H9 (cell line): ENCODE measurements around the gene CDH23. TPM values are rescaled to one million over a fixed set of nuclear protein-coding genes. Genes with fewer than 3 reads are reported as not detected.

Source experiments
- DNase-seq: peaks from one replicate; pipeline ENCODE4 v3.0.0-alpha.2; 2017
- H2AFZ ChIP-seq: one replicate; pipeline ENCODE4 v1.6.1; 2013; ENCODE audit warnings: mild to moderate bottlenecking, low read length, control low read depth, moderate library complexity
- H2AK5ac ChIP-seq: 2 replicates; pipeline ENCODE4 v1.6.1; 2013; ENCODE audit warnings: low read length, control low read depth, mixed read lengths; ENCODE audit not compliant: insufficient read length
- H2BK120ac ChIP-seq: one replicate; pipeline ENCODE4 v1.6.1; 2013; ENCODE audit warnings: low read depth, mild to moderate bottlenecking, low read length, control low read depth, inconsistent platforms; ENCODE audit not compliant: poor library complexity, severe bottlenecking
- H2BK12ac ChIP-seq: 2 replicates; pipeline ENCODE4 v1.6.1; 2013; ENCODE audit warnings: low read length, control low read depth, mixed read lengths, low read depth; ENCODE audit not compliant: insufficient read length
- H2BK15ac ChIP-seq: 2 replicates; pipeline ENCODE4 v1.6.1; 2013; ENCODE audit warnings: low read depth, low read length, control low read depth
- H2BK20ac ChIP-seq: one replicate; pipeline ENCODE4 v1.6.1; 2013; ENCODE audit warnings: low read depth, mild to moderate bottlenecking, low read length, control low read depth, inconsistent platforms; ENCODE audit not compliant: poor library complexity, severe bottlenecking
- H2BK5ac ChIP-seq: 2 replicates; pipeline ENCODE4 v1.6.1; 2013; ENCODE audit warnings: low read length, control low read depth, mixed read lengths; ENCODE audit not compliant: insufficient read length
- H3K14ac ChIP-seq: 2 replicates; pipeline ENCODE4 v1.6.1; 2013; ENCODE audit warnings: low read length, control low read depth; ENCODE audit not compliant: insufficient read depth
- H3K18ac ChIP-seq: 2 replicates; pipeline ENCODE4 v1.6.1; 2013; ENCODE audit warnings: low read depth, mild to moderate bottlenecking, mixed read lengths, low read length, control low read depth; ENCODE audit not compliant: insufficient read length
- H3K23ac ChIP-seq: 2 replicates; pipeline ENCODE4 v1.6.1; 2013; ENCODE audit warnings: low read length, control low read depth, mixed read lengths, low read depth; ENCODE audit not compliant: insufficient read length
- H3K23me2 ChIP-seq: 2 replicates; pipeline ENCODE4 v1.6.1; 2013; ENCODE audit warnings: low read depth, mild to moderate bottlenecking, mixed read lengths, low read length, control low read depth; ENCODE audit not compliant: insufficient read length, poor library complexity, severe bottlenecking
- H3K27ac ChIP-seq: 2 replicates; pipeline ENCODE4 v1.5.1; 2013; ENCODE audit warnings: low read length, control low read depth, mixed read lengths, low read depth; ENCODE audit not compliant: insufficient read length
- H3K27me3 ChIP-seq: 2 replicates; pipeline ENCODE4 v1.6.1; 2013; ENCODE audit warnings: low read length, control low read depth, inconsistent platforms; ENCODE audit not compliant: insufficient read depth
- H3K4ac ChIP-seq: 2 replicates; pipeline ENCODE4 v1.6.1; 2013; ENCODE audit warnings: low read depth, mild to moderate bottlenecking, control low read depth, inconsistent platforms, low read length, moderate library complexity
- H3K4me1 ChIP-seq: 2 replicates; pipeline ENCODE4 v1.6.1; 2013; ENCODE audit warnings: low read length, control low read depth, inconsistent platforms; ENCODE audit not compliant: insufficient read depth
- H3K4me2 ChIP-seq: 2 replicates; pipeline ENCODE4 v1.6.1; 2013; ENCODE audit warnings: low read length, control low read depth, mixed read lengths; ENCODE audit not compliant: insufficient read length, insufficient read depth
- H3K56ac ChIP-seq: 2 replicates; pipeline ENCODE4 v1.6.1; 2013; ENCODE audit warnings: low read depth, mild to moderate bottlenecking, mixed read lengths, low read length, control low read depth; ENCODE audit not compliant: insufficient read length
- H3K79me1 ChIP-seq: 2 replicates; pipeline ENCODE4 v1.6.1; 2013; ENCODE audit warnings: low read depth, mild to moderate bottlenecking, moderate library complexity, low read length, control low read depth, inconsistent platforms; ENCODE audit not compliant: insufficient read depth, poor library complexity, severe bottlenecking
- H3K79me2 ChIP-seq: 2 replicates; pipeline ENCODE4 v1.6.1; 2013; ENCODE audit warnings: low read length, control low read depth, inconsistent platforms; ENCODE audit not compliant: insufficient read depth
- H3K9ac ChIP-seq: 2 replicates; pipeline ENCODE4 v1.6.1; 2013; ENCODE audit warnings: low read length, control low read depth, mixed read lengths; ENCODE audit not compliant: insufficient read length; ENCODE audit errors: extremely low read depth
- H3K9me3 ChIP-seq: one replicate; pipeline ENCODE4 v1.6.1; 2013; ENCODE audit warnings: low read depth, low read length, inconsistent platforms; ENCODE audit not compliant: control insufficient read depth
- H3T11ph ChIP-seq: one replicate; pipeline ENCODE4 v1.6.1; 2013; ENCODE audit warnings: mild to moderate bottlenecking, low read length, control low read depth, inconsistent platforms
- H4K20me1 ChIP-seq: one replicate; pipeline ENCODE4 v1.6.1; 2013; ENCODE audit not compliant: control insufficient read depth, insufficient read length, insufficient read depth
- H4K5ac ChIP-seq: 2 replicates; pipeline ENCODE4 v1.6.1; 2013; ENCODE audit warnings: low read depth, mild to moderate bottlenecking, mixed read lengths, low read length, control low read depth; ENCODE audit not compliant: insufficient read length
- H4K8ac ChIP-seq: replicated peaks from 2 replicates; pipeline ENCODE4 v1.6.1; 2013; ENCODE audit warnings: low read length, control low read depth, mixed read lengths, low read depth; ENCODE audit not compliant: insufficient read length
- H4K91ac ChIP-seq: 2 replicates; pipeline ENCODE4 v1.6.1; 2013; ENCODE audit warnings: low read depth, mild to moderate bottlenecking, moderate library complexity, mixed read lengths, low read length, control low read depth; ENCODE audit not compliant: insufficient read length
- H3K27ac Mint-ChIP-seq, 3 experiments: 2 replicates in 2 of 3; 3 replicates in 1 of 3; pipeline ENCODE4 v1.8.0; 2020 to 2021; ENCODE audit warnings: mixed read lengths in 3 of 3, mild to moderate bottlenecking in 1 of 3, moderate library complexity in 1 of 3
- H3K27me3 Mint-ChIP-seq: 2 replicates; pipeline ENCODE4 v1.8.0; 2021; ENCODE audit warnings: low read depth, mild to moderate bottlenecking, moderate library complexity, mixed read lengths
- H3K36me3 Mint-ChIP-seq, 3 experiments: 2 replicates in 2 of 3; 3 replicates in 1 of 3; pipeline ENCODE4 v1.8.0; 2020 to 2021; ENCODE audit warnings: low read depth in 3 of 3, mixed read lengths in 3 of 3; ENCODE audit not compliant: insufficient read depth in 1 of 3
- H3K4me1 Mint-ChIP-seq, 2 experiments: 2 replicates each; pipeline ENCODE4 v1.8.0; 2020; ENCODE audit warnings: mixed read lengths in 2 of 2
- H3K4me3 Mint-ChIP-seq, 2 experiments: 2 replicates in 1 of 2; 3 replicates in 1 of 2; pipeline ENCODE4 v1.8.0; 2020 to 2021; ENCODE audit warnings: mild to moderate bottlenecking in 2 of 2, mixed read lengths in 2 of 2, moderate library complexity in 1 of 2
- H3K9me3 Mint-ChIP-seq, 2 experiments: 2 replicates in 1 of 2; 3 replicates in 1 of 2; pipeline ENCODE4 v1.8.0; 2020; ENCODE audit warnings: mild to moderate bottlenecking in 2 of 2, mixed read lengths in 2 of 2, moderate library complexity in 1 of 2
- CTCF ChIP-seq: fragments of 200-600 bp; sonication (generic); conservative IDR thresholded peaks from 3 replicates; pipeline ENCODE4 v1.8.0; 2021; ENCODE audit warnings: antibody characterized with exemption, mild to moderate bottlenecking
- WGBS: extraction: QIAGEN DNeasy Blood & Tissue Kit; methylation state at CpG from one replicate; pipeline ENCODE4 v1.1.7; 2013; ENCODE audit warnings: missing lambda C conversion rate, low lambda C conversion rate, mixed read lengths; ENCODE audit not compliant: insufficient read length; ENCODE audit errors: extremely low coverage; 5-methylcytosine and 5-hydroxymethylcytosine counted together
- total RNA-seq: library from RNA; stranded (reverse); gene quantifications from 2 replicates; pipeline ENCODE4 v1.2.1, GENCODE V29; 2021

CDH23 gene
- total RNA-seq, 1 experiment from 2014 or later: 2.1 TPM

GRCh38 chr10:71482620-71483019 is 85.9 kb downstream of the CDH23 start:
- Histone ChIP-seq H3K9ac (no peak overlapping the region), H3K4me2 (no peak overlapping the region)
- H3K4me3 Mint-ChIP-seq: no peak overlapping the region

More at GRCh38 chr10:71482620-71483019, 85.9 kb downstream of the CDH23 start:
- H3K36me3 Mint-ChIP-seq: no peaks in the 10 kb centered on the region
- no peak overlapping the region for H3T11ph ChIP-seq
- no peak overlapping the region for H4K8ac ChIP-seq
- H2AFZ ChIP-seq: no peak overlapping the region
- no peaks in the 10 kb centered on the region for H3K79me1 ChIP-seq
- H2AK5ac ChIP-seq: no peak overlapping the region
- H3K9me3 Mint-ChIP-seq: no peaks in the 10 kb centered on the region
- peaks cover 4 to 5% of the 10 kb centered on the region in 2 experiments; a peak in 2 of 4 replicates for H3K4me1 Mint-ChIP-seq
- H3K27ac Mint-ChIP-seq: no peak overlapping the region
- H3K9me3 ChIP-seq: no peaks in the 10 kb centered on the region
- no peaks in the 10 kb centered on the region for H3K79me2 ChIP-seq
- WGBS: no CpG with 5 or more reads among the region's 6 CpGs
- no peaks in the 10 kb centered on the region for H4K20me1 ChIP-seq
- no peak overlapping the region for H3K14ac ChIP-seq
- no peak overlapping the region for H3K23ac ChIP-seq
- no peak overlapping the region for H2BK120ac ChIP-seq
- no peak overlapping the region for H4K5ac ChIP-seq
- H2BK15ac ChIP-seq: no peak overlapping the region
- H3K27me3 Mint-ChIP-seq: peaks cover 27% of the 10 kb centered on the region
- peaks cover under 1% of the 10 kb centered on the region for H3K23me2 ChIP-seq
- no peak overlapping the region for H4K91ac ChIP-seq
- H3K4me1 ChIP-seq: no peaks in the 10 kb centered on the region
- no peak for DNase-seq
- H2BK20ac ChIP-seq: no peak overlapping the region
- no peak overlapping the region for H3K18ac ChIP-seq
- H3K27me3 ChIP-seq: no peaks in the 10 kb centered on the region
- TF ChIP-seq CTCF: no peak
- no peak overlapping the region for H3K4ac ChIP-seq
- no peak overlapping the region for H2BK5ac ChIP-seq
- no peak overlapping the region for H3K27ac ChIP-seq
- H3K56ac ChIP-seq: no peak overlapping the region
- H2BK12ac ChIP-seq: no peak overlapping the region
